H1 (cell line): Measurements from ENCODE around the gene HIGD2B. TPM values are rescaled to one million over a fixed set of nuclear protein-coding genes. Genes with fewer than 3 reads are reported as not detected.

Experiments used
- CTCF ChIA-PET: fragments of 300-600 bp; sonication (Branson Sonifier 250); formaldehyde crosslinking; loops from one replicate; lab custom pipeline; 2021; ENCODE audit not compliant: partially characterized antibody; lab: Charles Lee
- POLR2A ChIA-PET: fragments of 300-600 bp; sonication (Branson Sonifier 250); formaldehyde crosslinking; loops from one replicate; lab custom pipeline; 2021; ENCODE audit warnings: inconsistent platforms; ENCODE audit not compliant: partially characterized antibody; lab: Charles Lee
- DNase-seq, 2 experiments: peaks; one replicate each; pipeline versions ENCODE4 v3.0.0 to v3.0.0-alpha.2; 2010 to 2022; ENCODE audit warnings: low spot score in 2 of 2, low read depth in 1 of 2, mixed read lengths in 1 of 2
- FAIRE-seq: peaks from 2 replicates; lab custom pipeline; 2011; peaks lifted over from hg19 to GRCh38; lab: Jason Lieb, UNC
- H2AFZ ChIP-seq: 2 replicates; pipeline ENCODE4 v1.8.1; 2012; ENCODE audit warnings: low read length, inconsistent platforms
- H2AK5ac ChIP-seq: 2 replicates; pipeline ENCODE4 v1.6.1; 2013; ENCODE audit warnings: low read depth, low read length
- H2BK120ac ChIP-seq: replicated peaks from 2 replicates; pipeline ENCODE3; 2013; ENCODE audit warnings: low read depth, low read length, inconsistent platforms
- H2BK12ac ChIP-seq: 2 replicates; pipeline ENCODE4 v1.6.1; 2013; ENCODE audit warnings: low read depth, low read length
- H2BK15ac ChIP-seq: 2 replicates; pipeline ENCODE4 v1.6.1; 2013; ENCODE audit warnings: low read length
- H2BK20ac ChIP-seq: 2 replicates; pipeline ENCODE4 v1.6.1; 2013; ENCODE audit warnings: low read length
- H2BK5ac ChIP-seq: 2 replicates; pipeline ENCODE4 v1.6.1; 2013; ENCODE audit warnings: low read depth, low read length
- H3K14ac ChIP-seq: 2 replicates; pipeline ENCODE4 v1.6.1; 2013; ENCODE audit warnings: inconsistent platforms; ENCODE audit not compliant: insufficient read length
- H3K18ac ChIP-seq: 2 replicates; pipeline ENCODE4 v1.6.1; 2013; ENCODE audit warnings: low read length; ENCODE audit errors: extremely low read depth
- H3K23ac ChIP-seq: 2 replicates; pipeline ENCODE4 v1.6.1; 2013; ENCODE audit warnings: inconsistent platforms; ENCODE audit not compliant: insufficient read length
- H3K23me2 ChIP-seq: 2 replicates; pipeline ENCODE4 v1.6.1; 2013; ENCODE audit warnings: low read depth, low read length
- H3K27ac ChIP-seq: 2 replicates; pipeline ENCODE4 v1.6.1; 2011; ENCODE audit warnings: low read depth, low read length, inconsistent platforms
- H3K27me3 ChIP-seq, 4 experiments: replicated peaks in 1 of 4; 1 replicate in 1 of 4; 2 replicates in 3 of 4; pipeline versions ENCODE4 v1.6.1 to v1.8.1; 2011 to 2013; ENCODE audit warnings: low read length in 3 of 4, mild to moderate bottlenecking in 3 of 4, inconsistent platforms in 2 of 4, mixed read lengths in 2 of 4, moderate library complexity in 1 of 4; ENCODE audit not compliant: control insufficient read depth in 3 of 4, insufficient read depth in 3 of 4; ENCODE audit errors: extremely low read depth in 1 of 4
- H3K36me3 ChIP-seq, 4 experiments: 2 replicates each; pipeline versions ENCODE4 v1.6.1 to v1.8.1; 2011 to 2013; ENCODE audit warnings: mild to moderate bottlenecking in 4 of 4, low read length in 3 of 4, moderate library complexity in 2 of 4, control low read depth in 1 of 4, inconsistent platforms in 1 of 4; ENCODE audit not compliant: insufficient read depth in 4 of 4, control insufficient read depth in 2 of 4
- H3K4ac ChIP-seq: replicated peaks from 2 replicates; pipeline ENCODE3; 2013; ENCODE audit warnings: low read length, low read depth, mixed read lengths, inconsistent platforms; ENCODE audit not compliant: insufficient read length
- H3K4me1 ChIP-seq, 4 experiments: replicated peaks in 1 of 4; 1 replicate in 1 of 4; 2 replicates in 3 of 4; pipeline versions ENCODE4 v1.6.1 to v1.8.1; 2011 to 2013; ENCODE audit warnings: low read length in 3 of 4, inconsistent platforms in 2 of 4, mixed read lengths in 1 of 4; ENCODE audit not compliant: insufficient read depth in 4 of 4, control insufficient read depth in 3 of 4
- H3K4me2 ChIP-seq, 2 experiments: 2 replicates each; pipeline versions ENCODE4 v1.6.1 to v1.8.1; 2011 to 2013; ENCODE audit warnings: low read depth in 2 of 2, low read length in 2 of 2, control low read depth in 1 of 2, inconsistent platforms in 1 of 2, mild to moderate bottlenecking in 1 of 2; ENCODE audit not compliant: insufficient read depth in 1 of 2
- H3K4me3 ChIP-seq, 4 experiments: fragments of 200-600, 300-600 bp in 1 of 4; sonication (generic), shearing (Covaris generic), sonication (Bioruptor Twin) in 1 of 4; 2 replicates each; pipeline versions ENCODE4 v1.5.1 to v1.8.1; 2011 to 2016; ENCODE audit warnings: low read length in 4 of 4, low read depth in 3 of 4, control low read depth in 2 of 4, inconsistent platforms in 2 of 4, mild to moderate bottlenecking in 2 of 4, mixed read lengths in 1 of 4, moderate library complexity in 1 of 4; ENCODE audit not compliant: insufficient read depth in 2 of 4; ENCODE audit errors: extremely low read depth in 1 of 4
- H3K56ac ChIP-seq: replicated peaks from 2 replicates; pipeline ENCODE3; 2013; ENCODE audit warnings: low read depth, mild to moderate bottlenecking, mixed read lengths, low read length, inconsistent platforms; ENCODE audit not compliant: insufficient read length
- H3K79me1 ChIP-seq: 2 replicates; pipeline ENCODE4 v1.6.1; 2013; ENCODE audit warnings: low read depth, low read length, control low read depth
- H3K79me2 ChIP-seq, 2 experiments: 2 replicates each; pipeline versions ENCODE4 v1.6.1 to v1.8.1; 2012 to 2013; ENCODE audit warnings: low read length in 2 of 2, mild to moderate bottlenecking in 2 of 2, inconsistent platforms in 1 of 2; ENCODE audit not compliant: insufficient read depth in 2 of 2, control insufficient read depth in 1 of 2
- H3K9ac ChIP-seq, 4 experiments: replicated peaks in 1 of 4; 1 replicate in 1 of 4; 2 replicates in 3 of 4; pipeline versions ENCODE4 v1.6.1 to v1.8.1; 2011 to 2013; ENCODE audit warnings: low read depth in 3 of 4, low read length in 3 of 4, control low read depth in 2 of 4, mild to moderate bottlenecking in 2 of 4, moderate library complexity in 2 of 4, inconsistent platforms in 1 of 4; ENCODE audit errors: extremely low read depth in 1 of 4
- H3K9me3 ChIP-seq, 2 experiments: 2 replicates each; pipeline versions ENCODE4 v1.6.1 to v1.8.1; 2012 to 2013; ENCODE audit warnings: mild to moderate bottlenecking in 2 of 2, moderate library complexity in 2 of 2, control low read depth in 1 of 2, inconsistent platforms in 1 of 2, low read depth in 1 of 2, low read length in 1 of 2, mixed read lengths in 1 of 2; ENCODE audit not compliant: insufficient read depth in 2 of 2
- H4K20me1 ChIP-seq, 2 experiments: replicated peaks in 1 of 2; 2 replicates each; pipeline versions ENCODE3 to v1.8.1; 2011 to 2013; ENCODE audit warnings: inconsistent platforms in 2 of 2, low read length in 2 of 2, mild to moderate bottlenecking in 1 of 2; ENCODE audit not compliant: insufficient read depth in 2 of 2, control insufficient read depth in 1 of 2
- H4K5ac ChIP-seq: 2 replicates; pipeline ENCODE4 v1.6.1; 2013; ENCODE audit warnings: low read length, low read depth, mixed read lengths, inconsistent platforms; ENCODE audit not compliant: insufficient read length
- H4K8ac ChIP-seq: 2 replicates; pipeline ENCODE4 v1.8.0; 2013; ENCODE audit warnings: mild to moderate bottlenecking, moderate library complexity, low read length, inconsistent platforms; ENCODE audit not compliant: insufficient read depth; ENCODE audit errors: extremely low read depth
- H4K91ac ChIP-seq: replicated peaks from 2 replicates; pipeline ENCODE3; 2013; ENCODE audit warnings: low read length, mixed read lengths, inconsistent platforms; ENCODE audit not compliant: insufficient read length
- CTBP2 ChIP-seq: IDR thresholded peaks from 2 replicates; pipeline ENCODE4 v1.7.0; 2011; ENCODE audit warnings: borderline replicate concordance, mild to moderate bottlenecking, moderate library complexity, mixed read lengths, low read length; ENCODE audit not compliant: insufficient read depth, insufficient read length
- NANOG ChIP-seq: IDR thresholded peaks from 2 replicates; pipeline ENCODE4 v1.6.1; 2011; ENCODE audit warnings: low read length, low read depth, mild to moderate bottlenecking, inconsistent platforms; ENCODE audit not compliant: insufficient read depth, poor library complexity, severe bottlenecking
- SP2 ChIP-seq: IDR thresholded peaks from 2 replicates; pipeline ENCODE4 v1.6.1; 2012; ENCODE audit warnings: mild to moderate bottlenecking, low read length, inconsistent platforms
- SP4 ChIP-seq: IDR thresholded peaks from 2 replicates; pipeline ENCODE4 v1.6.1; 2012; ENCODE audit warnings: low read length, inconsistent platforms
- TCF12 ChIP-seq: IDR thresholded peaks from 2 replicates; pipeline ENCODE4 v1.6.1; 2011; ENCODE audit warnings: low read depth, mild to moderate bottlenecking, low read length
- polyA plus RNA-seq, 7 experiments: library from polyadenylated mRNA; depleted of rRNA in 3 of 7; stranded (reverse) in 5 of 7; unstranded in 2 of 7; fragments of >200 nt in 5 of 7; fragments of 200-250 nt in 2 of 7; gene quantifications; 1 replicate in 5 of 7; 2 replicates in 1 of 7; 4 replicates in 1 of 7; pipeline versions ENCODE4 v1.2.1 to v1.2.3, GENCODE V29; 2011 to 2013; ENCODE audit warnings: missing spikeins in 2 of 7, mixed read lengths in 2 of 7
- total RNA-seq: library from RNA; stranded (reverse); fragmentation: NEBNext Ultra II Directional; extraction: Animal tissue kit (Norgen Biotek cat#: 25700); gene quantifications from 2 replicates; pipeline ENCODE4 v1.2.1, GENCODE V29; 2021

The HIGD2B gene
- total and polyA plus RNA-seq, 2 of the 8 experiments (the other 6 are each of a cell fraction or from before 2014, with no cell fraction given) = not detected

- no peak overlapping the region for H2BK120ac ChIP-seq
- H2BK20ac ChIP-seq = no peak overlapping the region
- no peaks in the 10 kb centered on the region for H3K23me2 ChIP-seq
- ChIA-PET CTCF (interaction anchor here (0.6 to 1.8 kb wide), 4 partner anchors 10 to 61 kb away, joined by 3 to 8 read pairs (median 4); no protein-coding TSS in a partner anchor), POLR2A (no interaction called here)
- no peak overlapping the region for H3K18ac ChIP-seq
- DNase-seq (no peak), FAIRE-seq (no peak)
- H2BK5ac ChIP-seq = no peak overlapping the region
- no peaks in the 10 kb centered on the region for H3K79me2 ChIP-seq
- no peak overlapping the region for H3K4ac ChIP-seq
- H2BK12ac ChIP-seq = no peak overlapping the region
- H3K36me3 ChIP-seq = peaks cover 5 to 19% (median 18%) of the 10 kb centered on the region in 4 experiments
- H3K4me3 ChIP-seq = no peak overlapping the region
- no peaks in the 10 kb centered on the region for H3K79me1 ChIP-seq
- no peak overlapping the region for H3K27ac ChIP-seq
- H3K4me1 ChIP-seq = peaks cover 0 to 4% (median 0%) of the 10 kb centered on the region in 4 experiments; a peak in 2 of 7 replicates
- no peak for TF ChIP-seq CTBP2
- TF ChIP-seq NANOG = no peak
- no peak for TF ChIP-seq TCF12
- TF ChIP-seq SP2 = no peak
- no peak for TF ChIP-seq SP4
- H3K23ac ChIP-seq = no peak overlapping the region
- H2AK5ac ChIP-seq = no peak overlapping the region
- H3K9me3 ChIP-seq = no peaks in the 10 kb centered on the region
- H3K4me2 ChIP-seq = no peak overlapping the region
- H4K8ac ChIP-seq = no peak overlapping the region
- H2AFZ ChIP-seq = no peak overlapping the region
- H3K56ac ChIP-seq = no peak overlapping the region
- H3K14ac ChIP-seq = no peak overlapping the region
- H3K27me3 ChIP-seq = no peaks in the 10 kb centered on the region
- H2BK15ac ChIP-seq = no peak overlapping the region
- no peak overlapping the region for H4K91ac ChIP-seq
- no peak overlapping the region for H4K5ac ChIP-seq
- no peak overlapping the region for H3K9ac ChIP-seq
- no peaks in the 10 kb centered on the region for H4K20me1 ChIP-seq
Measured at GRCh38 chr15:72732086-72732485, 46.1 kb upstream of the HIGD2B start.
